ENCODE measurements around the gene COL13A1. TPM values are rescaled to one million over a fixed set of nuclear protein-coding genes. Genes with fewer than 3 reads are reported as not detected.

Gene COL13A1
- total and polyA plus RNA-seq, 2 donors (not counting 1 experiment from before 2014, with no cell fraction given): 5.7 to 7.4 TPM

DNA sequence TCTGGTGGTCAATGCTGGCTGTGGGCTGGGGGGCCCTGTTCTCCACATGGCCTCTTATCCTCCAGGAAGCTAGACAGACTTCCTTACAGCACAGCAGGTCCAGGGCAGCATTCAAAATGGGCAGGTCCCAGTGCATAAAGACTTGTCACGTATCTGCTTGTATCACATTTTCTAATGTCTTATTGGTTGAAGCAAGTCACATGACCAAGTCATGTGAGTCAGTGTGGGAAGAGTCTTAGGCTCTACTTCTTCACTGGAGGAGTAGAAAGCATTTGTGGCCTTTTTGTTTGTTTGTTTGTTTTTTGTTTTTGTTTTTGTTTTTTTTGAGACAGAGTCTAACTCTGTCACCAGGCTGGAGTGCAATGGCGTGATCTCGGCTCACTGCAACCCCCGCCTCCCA is 104.7 kb downstream of the COL13A1 start:
- no peaks in the 10 kb centered on the region for H3K27me3 ChIP-seq (ENCODE audit: control insufficient read depth, insufficient read depth, low read length)
- no peak for DNase-seq (ENCODE audit: low read depth in 2 of 2)
- H3K27ac ChIP-seq (ENCODE audit: insufficient read depth, low read length): no peak overlapping the region
- H4K20me1 ChIP-seq (ENCODE audit: control insufficient read depth, extremely low read depth, insufficient read depth, low read length): no peaks in the 10 kb centered on the region
- H3K4me1 ChIP-seq (ENCODE audit: control insufficient read depth, extremely low read depth, insufficient read depth, low read length): no peaks in the 10 kb centered on the region
- no peaks in the 10 kb centered on the region for H3K36me3 ChIP-seq (ENCODE audit: control insufficient read depth, insufficient read depth, low read length)
- H3K9me3 ChIP-seq (ENCODE audit: control insufficient read depth, insufficient read depth, low read depth, low read length): no peaks in the 10 kb centered on the region
- H3K79me2 ChIP-seq (ENCODE audit: control insufficient read depth, insufficient read depth, low read length): no peaks in the 10 kb centered on the region
- no peak overlapping the region for H2AFZ ChIP-seq (ENCODE audit: low read length)
- TF ChIP-seq, protein P1, sequence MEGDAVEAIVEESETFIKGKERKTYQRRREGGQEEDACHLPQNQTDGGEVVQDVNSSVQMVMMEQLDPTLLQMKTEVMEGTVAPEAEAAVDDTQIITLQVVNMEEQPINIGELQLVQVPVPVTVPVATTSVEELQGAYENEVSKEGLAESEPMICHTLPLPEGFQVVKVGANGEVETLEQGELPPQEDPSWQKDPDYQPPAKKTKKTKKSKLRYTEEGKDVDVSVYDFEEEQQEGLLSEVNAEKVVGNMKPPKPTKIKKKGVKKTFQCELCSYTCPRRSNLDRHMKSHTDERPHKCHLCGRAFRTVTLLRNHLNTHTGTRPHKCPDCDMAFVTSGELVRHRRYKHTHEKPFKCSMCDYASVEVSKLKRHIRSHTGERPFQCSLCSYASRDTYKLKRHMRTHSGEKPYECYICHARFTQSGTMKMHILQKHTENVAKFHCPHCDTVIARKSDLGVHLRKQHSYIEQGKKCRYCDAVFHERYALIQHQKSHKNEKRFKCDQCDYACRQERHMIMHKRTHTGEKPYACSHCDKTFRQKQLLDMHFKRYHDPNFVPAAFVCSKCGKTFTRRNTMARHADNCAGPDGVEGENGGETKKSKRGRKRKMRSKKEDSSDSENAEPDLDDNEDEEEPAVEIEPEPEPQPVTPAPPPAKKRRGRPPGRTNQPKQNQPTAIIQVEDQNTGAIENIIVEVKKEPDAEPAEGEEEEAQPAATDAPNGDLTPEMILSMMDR (conservative IDR thresholded peaks at IDR 0.05 in 1 of 2, IDR thresholded peaks at IDR 0.05 in 1 of 2; ENCODE audit: low read depth in 1 of 2, low read length in 2 of 2): no peak
- no peak for TF ChIP-seq EZH2 (IDR thresholded peaks at IDR 0.05; ENCODE audit: low read length, missing control alignments)
- H3K4me2 ChIP-seq (ENCODE audit: extremely low read depth, insufficient read depth, low read length): no peak overlapping the region
- no peak overlapping the region for H3K9ac ChIP-seq (ENCODE audit: insufficient read depth, low read length)
- H3K4me3 ChIP-seq (replicated peaks in 1 of 4; ENCODE audit: control extremely low read depth in 1 of 4, insufficient read depth in 1 of 4, low read depth in 3 of 4, low read length in 4 of 4): no peak overlapping the region

DNA sequence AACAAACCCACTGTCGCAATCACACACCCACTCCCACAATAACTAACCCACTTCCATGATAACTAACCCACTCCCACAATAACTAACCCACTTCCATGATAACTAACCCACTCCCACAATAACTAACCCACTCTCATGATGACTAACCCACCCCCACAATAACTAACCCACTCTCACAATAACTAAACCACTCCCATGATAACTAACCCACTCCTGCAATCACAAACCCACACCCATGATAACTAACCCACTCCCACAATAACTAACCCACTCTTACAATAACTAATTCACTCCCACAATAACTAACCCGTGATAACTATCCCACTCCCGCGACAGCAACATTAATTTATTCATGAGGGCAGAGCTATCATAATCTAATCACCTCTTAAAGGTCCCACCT is 105.8 kb downstream of the COL13A1 start:
- H3K4me1 ChIP-seq (ENCODE audit: control insufficient read depth, extremely low read depth, insufficient read depth, low read length): no peaks in the 10 kb centered on the region
- H3K27ac ChIP-seq (ENCODE audit: insufficient read depth, low read length): no peak overlapping the region
- TF ChIP-seq EZH2 (IDR thresholded peaks at IDR 0.05; ENCODE audit: low read length, missing control alignments): no peak
- TF ChIP-seq, protein P1 (conservative IDR thresholded peaks at IDR 0.05 in 1 of 2, IDR thresholded peaks at IDR 0.05 in 1 of 2; ENCODE audit: low read depth in 1 of 2, low read length in 2 of 2): no peak

DNA sequence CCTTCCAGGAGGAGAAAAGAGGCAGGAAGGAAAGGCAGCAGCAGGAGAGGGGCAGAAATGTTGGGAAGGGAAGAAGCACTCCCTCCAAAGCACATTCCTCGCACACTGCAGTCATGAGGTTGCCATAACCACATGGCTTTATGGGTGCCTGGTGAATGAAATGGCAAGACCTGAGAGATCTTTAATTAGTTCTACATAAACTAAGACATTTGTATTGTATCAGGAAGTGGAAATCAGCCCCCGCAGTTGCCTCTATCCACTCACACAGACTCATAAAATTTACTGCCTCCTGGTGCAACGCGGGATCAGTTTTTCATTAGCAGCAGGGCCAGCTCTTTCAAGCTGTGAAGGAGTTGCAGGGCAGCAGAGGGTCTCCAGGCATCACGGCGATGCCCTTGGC is 106.4 kb downstream of the COL13A1 start:
- TF ChIP-seq, protein P1 (conservative IDR thresholded peaks at IDR 0.05 in 1 of 2, IDR thresholded peaks at IDR 0.05 in 1 of 2; ENCODE audit: low read depth in 1 of 2, low read length in 2 of 2): no peak
- no peaks in the 10 kb centered on the region for H3K79me2 ChIP-seq (ENCODE audit: control insufficient read depth, insufficient read depth, low read length)
- no peaks in the 10 kb centered on the region for H4K20me1 ChIP-seq (ENCODE audit: control insufficient read depth, extremely low read depth, insufficient read depth, low read length)
- H2AFZ ChIP-seq (ENCODE audit: low read length): no peak overlapping the region
- no peaks in the 10 kb centered on the region for H3K9me3 ChIP-seq (ENCODE audit: control insufficient read depth, insufficient read depth, low read depth, low read length)
- H3K27ac ChIP-seq (ENCODE audit: insufficient read depth, low read length): no peak overlapping the region
- H3K4me2 ChIP-seq (ENCODE audit: extremely low read depth, insufficient read depth, low read length): no peak overlapping the region
- no peaks in the 10 kb centered on the region for H3K36me3 ChIP-seq (ENCODE audit: control insufficient read depth, insufficient read depth, low read length)
- no peak overlapping the region for H3K9ac ChIP-seq (ENCODE audit: insufficient read depth, low read length)
- no peak for DNase-seq (ENCODE audit: low read depth in 2 of 2)
- no peak overlapping the region for H3K4me3 ChIP-seq (replicated peaks in 1 of 4; ENCODE audit: control extremely low read depth in 1 of 4, insufficient read depth in 1 of 4, low read depth in 3 of 4, low read length in 4 of 4)
- H3K4me1 ChIP-seq (ENCODE audit: control insufficient read depth, extremely low read depth, insufficient read depth, low read length): no peaks in the 10 kb centered on the region
- no peaks in the 10 kb centered on the region for H3K27me3 ChIP-seq (ENCODE audit: control insufficient read depth, insufficient read depth, low read length)

More for the DNA sequence above, 105.8 kb downstream of the COL13A1 start:
- H3K27me3 ChIP-seq (ENCODE audit: control insufficient read depth, insufficient read depth, low read length): no peaks in the 10 kb centered on the region
- H3K79me2 ChIP-seq (ENCODE audit: control insufficient read depth, insufficient read depth, low read length): no peaks in the 10 kb centered on the region
- H3K36me3 ChIP-seq (ENCODE audit: control insufficient read depth, insufficient read depth, low read length): no peaks in the 10 kb centered on the region
- H4K20me1 ChIP-seq (ENCODE audit: control insufficient read depth, extremely low read depth, insufficient read depth, low read length): no peaks in the 10 kb centered on the region
- no peak for DNase-seq (ENCODE audit: low read depth in 2 of 2)
- H3K9ac ChIP-seq (ENCODE audit: insufficient read depth, low read length): no peak overlapping the region
- H3K4me2 ChIP-seq (ENCODE audit: extremely low read depth, insufficient read depth, low read length): no peak overlapping the region
- no peak overlapping the region for H2AFZ ChIP-seq (ENCODE audit: low read length)
- H3K4me3 ChIP-seq (replicated peaks in 1 of 4; ENCODE audit: control extremely low read depth in 1 of 4, insufficient read depth in 1 of 4, low read depth in 3 of 4, low read length in 4 of 4): no peak overlapping the region
- no peaks in the 10 kb centered on the region for H3K9me3 ChIP-seq (ENCODE audit: control insufficient read depth, insufficient read depth, low read depth, low read length)
